Tibial nerve (tissue), 3 donors: ENCODE results near the gene PIGV.

ENCODE experiments used
- POLR2A ChIP-seq, 2 donors: fragments of 450-650 bp; IDR thresholded peaks; one replicate each; pipeline ENCODE4 v1.6.1; 2017; ENCODE audit warnings: antibody characterized with exemption in 2 of 2, mild to moderate bottlenecking in 2 of 2, moderate library complexity in 2 of 2
- TF ChIP-seq, protein P1 (sequence below), 5 experiments: fragments of 200-600 bp in 3 of 5; fragments of 450-650 bp in 2 of 5; sonication (generic) in 3 of 5; IDR thresholded peaks; one replicate each; pipeline ENCODE4 v1.5.1; 2016 to 2019; ENCODE audit warnings: antibody characterized with exemption in 5 of 5, mild to moderate bottlenecking in 3 of 5, moderate library complexity in 2 of 5

DNA sequence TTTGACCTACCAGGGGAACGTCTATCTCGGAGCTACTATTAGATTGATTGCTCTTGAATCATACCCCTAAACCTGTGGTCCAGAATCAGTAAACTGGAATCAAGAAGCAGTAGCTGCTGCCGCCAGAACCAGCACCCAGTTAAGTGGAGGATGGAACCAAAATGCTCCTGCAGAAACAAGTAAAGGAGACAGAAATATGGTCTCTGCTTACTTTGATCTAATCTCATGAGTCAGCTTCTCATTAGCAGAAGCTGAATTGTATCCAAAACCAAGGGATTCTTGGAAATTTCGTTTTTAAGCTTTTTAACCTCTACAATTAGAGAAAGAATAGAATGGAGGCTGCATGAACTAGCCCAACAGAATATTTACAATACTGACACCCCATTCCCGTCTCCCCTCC, 42.6 kb upstream of the PIGV start:
- TF ChIP-seq POLR2A (IDR thresholded peaks at IDR 0.05): no peak
- TF ChIP-seq, protein P1, sequence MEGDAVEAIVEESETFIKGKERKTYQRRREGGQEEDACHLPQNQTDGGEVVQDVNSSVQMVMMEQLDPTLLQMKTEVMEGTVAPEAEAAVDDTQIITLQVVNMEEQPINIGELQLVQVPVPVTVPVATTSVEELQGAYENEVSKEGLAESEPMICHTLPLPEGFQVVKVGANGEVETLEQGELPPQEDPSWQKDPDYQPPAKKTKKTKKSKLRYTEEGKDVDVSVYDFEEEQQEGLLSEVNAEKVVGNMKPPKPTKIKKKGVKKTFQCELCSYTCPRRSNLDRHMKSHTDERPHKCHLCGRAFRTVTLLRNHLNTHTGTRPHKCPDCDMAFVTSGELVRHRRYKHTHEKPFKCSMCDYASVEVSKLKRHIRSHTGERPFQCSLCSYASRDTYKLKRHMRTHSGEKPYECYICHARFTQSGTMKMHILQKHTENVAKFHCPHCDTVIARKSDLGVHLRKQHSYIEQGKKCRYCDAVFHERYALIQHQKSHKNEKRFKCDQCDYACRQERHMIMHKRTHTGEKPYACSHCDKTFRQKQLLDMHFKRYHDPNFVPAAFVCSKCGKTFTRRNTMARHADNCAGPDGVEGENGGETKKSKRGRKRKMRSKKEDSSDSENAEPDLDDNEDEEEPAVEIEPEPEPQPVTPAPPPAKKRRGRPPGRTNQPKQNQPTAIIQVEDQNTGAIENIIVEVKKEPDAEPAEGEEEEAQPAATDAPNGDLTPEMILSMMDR (IDR thresholded peaks at IDR 0.05): no peak
